Cardiac fibroblast (primary cell): ENCODE results near the gene ATP8A2.

Experiments used
- DNase-seq, 2 donors: peaks; one replicate each; pipeline versions ENCODE4 v3.0.0 to v3.0.0-alpha.2; 2010; ENCODE audit warnings: low read depth in 2 of 2
- H3K4me3 ChIP-seq, 2 donors: replicated peaks in 1 of 2; 1 replicate in 1 of 2; 2 replicates in 1 of 2; pipeline ENCODE4 v1.5.1; 2011; ENCODE audit warnings: low read depth in 2 of 2, low read length in 2 of 2, mild to moderate bottlenecking in 2 of 2, moderate library complexity in 1 of 2
- TF ChIP-seq, protein P1 (sequence below): IDR thresholded peaks from one replicate; pipeline ENCODE4 v1.5.1; 2011; ENCODE audit warnings: low read depth, mild to moderate bottlenecking, low read length, inconsistent platforms

Gene ATP8A2

DNA sequence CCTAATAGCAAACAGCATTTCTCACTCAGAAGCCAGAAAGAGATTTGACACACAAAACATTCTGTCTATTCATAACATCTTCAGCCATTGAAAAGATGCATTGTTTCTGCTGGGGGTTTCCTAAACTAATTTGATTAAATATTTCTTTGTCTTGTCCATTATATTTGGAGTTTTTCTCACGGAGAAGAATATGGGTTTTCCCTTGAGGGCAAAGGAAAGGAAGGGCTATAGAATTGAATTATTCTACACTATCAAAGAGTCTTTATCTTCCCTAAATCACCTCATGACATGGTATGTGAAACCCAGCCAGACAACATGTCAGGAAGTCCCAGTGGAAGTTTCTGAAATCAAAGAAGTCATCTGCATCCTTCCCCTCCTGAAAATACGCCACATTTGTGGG lies 493.6 kb downstream of the ATP8A2 start:
- no peak overlapping the region for H3K4me3 ChIP-seq
- TF ChIP-seq, protein P1, sequence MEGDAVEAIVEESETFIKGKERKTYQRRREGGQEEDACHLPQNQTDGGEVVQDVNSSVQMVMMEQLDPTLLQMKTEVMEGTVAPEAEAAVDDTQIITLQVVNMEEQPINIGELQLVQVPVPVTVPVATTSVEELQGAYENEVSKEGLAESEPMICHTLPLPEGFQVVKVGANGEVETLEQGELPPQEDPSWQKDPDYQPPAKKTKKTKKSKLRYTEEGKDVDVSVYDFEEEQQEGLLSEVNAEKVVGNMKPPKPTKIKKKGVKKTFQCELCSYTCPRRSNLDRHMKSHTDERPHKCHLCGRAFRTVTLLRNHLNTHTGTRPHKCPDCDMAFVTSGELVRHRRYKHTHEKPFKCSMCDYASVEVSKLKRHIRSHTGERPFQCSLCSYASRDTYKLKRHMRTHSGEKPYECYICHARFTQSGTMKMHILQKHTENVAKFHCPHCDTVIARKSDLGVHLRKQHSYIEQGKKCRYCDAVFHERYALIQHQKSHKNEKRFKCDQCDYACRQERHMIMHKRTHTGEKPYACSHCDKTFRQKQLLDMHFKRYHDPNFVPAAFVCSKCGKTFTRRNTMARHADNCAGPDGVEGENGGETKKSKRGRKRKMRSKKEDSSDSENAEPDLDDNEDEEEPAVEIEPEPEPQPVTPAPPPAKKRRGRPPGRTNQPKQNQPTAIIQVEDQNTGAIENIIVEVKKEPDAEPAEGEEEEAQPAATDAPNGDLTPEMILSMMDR, result no peak
- DNase-seq, result no peak

DNA sequence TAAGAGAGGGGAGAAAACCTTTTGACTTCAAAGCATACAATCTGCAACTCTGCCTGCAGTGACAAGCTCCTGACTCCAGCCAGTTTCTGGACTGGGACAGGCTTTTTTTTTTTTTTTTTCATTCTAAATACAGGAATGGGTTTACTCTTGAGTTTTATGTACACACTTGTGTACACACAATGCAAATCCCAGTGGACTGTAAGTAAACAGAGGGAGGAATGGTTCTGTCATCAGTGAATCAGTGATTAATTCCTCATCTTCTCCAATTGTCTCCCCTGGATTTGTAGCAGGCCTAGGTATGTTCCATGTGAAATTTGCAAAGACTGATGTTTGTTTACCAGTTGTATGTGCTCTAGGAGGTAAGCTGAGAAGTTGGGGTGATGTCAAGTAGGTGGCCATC lies 495.3 kb downstream of the ATP8A2 start:
- no peak overlapping the region for H3K4me3 ChIP-seq
- TF ChIP-seq, protein P1, result no peak
- DNase-seq, result no peak

DNA sequence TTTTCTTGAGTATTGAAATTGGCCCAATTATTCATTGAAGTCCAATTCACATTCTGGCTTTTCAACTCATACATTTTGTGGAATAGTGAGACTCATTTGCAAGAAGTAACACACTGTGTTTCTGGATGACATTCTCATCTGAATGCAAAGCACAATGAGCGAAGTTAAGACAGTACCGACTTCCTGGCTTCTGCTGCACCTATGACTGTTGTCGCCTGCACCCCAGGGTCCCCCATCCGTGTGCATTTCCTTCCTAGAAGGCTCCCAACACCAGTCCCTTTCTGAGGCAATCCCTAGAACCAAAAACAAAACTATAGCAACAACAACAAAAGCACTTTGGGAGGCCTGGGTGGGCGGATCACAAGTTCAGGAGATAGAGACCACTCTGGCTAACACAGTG lies 496.7 kb downstream of the ATP8A2 start:
- TF ChIP-seq, protein P1, result no peak
- no peak overlapping the region for H3K4me3 ChIP-seq
- DNase-seq, result no peak

DNA sequence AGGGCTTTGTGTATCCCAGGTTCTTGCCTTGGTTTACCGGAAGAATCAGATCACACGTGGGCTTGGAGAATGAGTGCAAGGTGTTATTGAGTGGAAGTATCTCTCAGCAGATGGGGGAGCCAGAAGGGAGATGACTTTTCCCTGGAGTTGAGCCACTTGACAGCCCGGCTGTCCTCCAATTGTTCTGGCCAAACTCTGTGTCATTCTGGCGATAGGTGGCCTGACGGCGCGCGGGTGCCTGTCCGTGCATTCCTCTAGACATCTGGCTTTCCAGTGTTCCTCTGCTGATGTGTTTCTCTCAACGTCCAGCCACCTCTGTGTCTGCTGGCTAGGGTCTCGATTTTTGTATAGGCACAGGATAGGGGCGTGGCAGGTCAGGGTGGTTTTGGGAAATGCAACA lies 498.2 kb downstream of the ATP8A2 start:
- TF ChIP-seq, protein P1, result no peak
- no peak overlapping the region for H3K4me3 ChIP-seq

DNA sequence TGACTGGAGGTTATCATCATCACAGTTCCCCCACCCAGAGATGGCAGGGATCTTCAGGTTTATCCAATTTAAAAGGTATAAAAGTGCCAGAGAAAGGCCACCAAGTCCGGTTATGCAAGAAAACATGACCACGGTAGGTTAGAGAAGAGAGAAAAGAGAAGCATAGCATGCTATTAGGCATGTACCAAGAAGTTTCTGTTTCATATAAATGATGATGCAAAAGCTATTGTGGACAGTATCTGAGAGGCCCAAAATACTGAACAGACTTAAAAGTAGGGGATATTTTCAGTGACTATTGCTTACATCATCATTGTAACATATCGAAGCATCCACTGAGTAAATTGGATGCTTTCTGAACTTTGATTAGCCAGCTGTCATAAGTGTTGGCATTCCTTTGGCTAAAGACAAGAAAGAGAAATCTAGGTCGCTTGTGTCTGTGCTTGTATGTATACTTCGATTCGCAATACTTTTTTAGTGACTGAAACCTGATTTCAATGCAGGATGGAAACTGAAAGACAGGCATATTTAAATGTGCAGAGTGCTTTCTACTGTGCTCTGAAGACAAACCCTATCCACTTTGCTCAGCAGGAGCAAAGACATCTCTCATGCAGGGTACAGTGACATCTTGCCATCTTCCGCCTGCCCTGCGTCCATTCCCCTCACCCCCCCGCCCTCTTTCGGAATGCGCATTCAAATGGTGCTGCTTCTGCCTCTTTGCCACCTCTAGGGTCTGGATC lies 499.8 kb downstream of the ATP8A2 start:
- DNase-seq, result no peak
- TF ChIP-seq, protein P1, result no peak
- H3K4me3 ChIP-seq, result no peak overlapping the region

More for the DNA sequence above, 498.2 kb downstream of the ATP8A2 start:
- no peak for DNase-seq

DNA sequence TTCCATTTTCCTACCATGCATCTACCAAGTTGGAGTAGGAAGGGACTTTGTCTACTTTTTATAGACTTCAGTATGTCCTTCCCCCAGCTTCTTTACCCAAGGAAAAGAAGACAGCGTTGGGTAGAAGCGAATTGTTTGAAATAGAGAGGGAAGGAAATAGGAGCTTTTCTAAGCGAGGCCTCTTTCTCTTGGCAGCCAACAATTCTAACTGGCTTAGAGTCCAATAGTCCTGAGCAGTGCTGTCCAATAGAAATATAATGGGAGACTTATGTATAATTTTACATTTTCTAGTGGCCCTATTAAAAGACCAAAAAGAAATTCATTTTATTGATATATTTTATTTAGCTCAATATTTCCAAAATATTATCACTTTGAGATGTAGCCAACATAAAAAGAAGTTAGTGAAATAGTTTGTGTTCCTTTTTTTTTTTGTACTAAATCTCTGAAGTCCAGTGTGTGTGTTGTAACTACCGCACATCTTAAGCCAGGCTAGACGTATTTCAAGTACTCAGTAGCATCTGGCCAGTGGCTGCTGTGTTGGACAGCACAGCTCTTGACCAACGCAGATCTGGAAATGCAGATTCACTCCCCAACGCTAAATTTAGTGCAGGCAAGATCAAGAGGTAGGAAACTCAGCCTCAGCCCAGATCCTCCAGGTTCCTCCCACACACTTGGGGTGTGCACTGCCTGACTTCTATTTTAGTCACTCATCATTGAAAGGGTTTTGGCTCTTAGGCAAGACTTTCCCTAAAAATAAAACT lies 500.9 kb downstream of the ATP8A2 start:
- TF ChIP-seq, protein P1, result no peak
- DNase-seq, result peak in 1 of 2 donors; percentile 15
- no peak overlapping the region for H3K4me3 ChIP-seq
